HCT116 (cell line): Measurements from ENCODE around the gene PPARGC1A. TPM values are rescaled to one million over a fixed set of nuclear protein-coding genes. Genes with fewer than 3 reads are reported as not detected.

ENCODE experiments used
- ATAC-seq: fragments of 200-7000 bp; cut with Tn5 transposase; 2 replicates; pipeline ENCODE4 v1.9.1; 2020; ENCODE audit warnings: mild to moderate bottlenecking, moderate library complexity
- BruUV-seq: library from RNA; stranded (reverse); fragments of 400-500 nt; replicated peaks from 2 replicates; lab custom pipeline; 2021; lab: Mats Ljungman, UMichigan
- CTCF ChIA-PET: fragments of 300-600 bp; sonication (Branson Sonifier 250); formaldehyde crosslinking; loops from one replicate; lab custom pipeline; 2021; ENCODE audit warnings: antibody characterized with exemption; lab: Charles Lee
- POLR2A ChIA-PET: fragments of 300-600, 350-600 bp; sonication (Branson Sonifier 250); formaldehyde crosslinking; loops from one replicate; lab custom pipeline; 2021; ENCODE audit warnings: antibody characterized with exemption; lab: Charles Lee
- RAD21 ChIA-PET, 2 experiments: fragments of 300-600 bp; sonication (Branson Sonifier 250); formaldehyde crosslinking; loops; one replicate each; lab custom pipeline; 2023; ENCODE audit warnings: low total read pairs in 2 of 2; ENCODE audit not compliant: uncharacterized antibody in 2 of 2, unreplicated experiment in 2 of 2, low non-redundant PET in 1 of 2; lab: Charles Lee
- DNase-seq: peaks from one replicate; pipeline ENCODE4 v3.0.0-alpha.2; 2010; ENCODE audit warnings: low read depth, low spot score
- H2AFZ ChIP-seq: fragments of 200-600 bp; shearing (Covaris generic), sonication (generic); 2 replicates; pipeline ENCODE4 v1.6.1; 2017; ENCODE audit warnings: low read depth, mixed run types, mixed read lengths, antibody characterized with exemption, low read length; ENCODE audit not compliant: poor library complexity, severe bottlenecking
- H3K27ac ChIP-seq: 2 replicates; pipeline ENCODE4 v1.5.1; 2012; ENCODE audit warnings: low read depth, low read length
- H3K27me3 ChIP-seq: fragments of 200-600 bp; sonication (generic); 2 replicates; pipeline ENCODE4 v1.6.1; 2016; ENCODE audit warnings: mixed run types, low read length, mixed read lengths; ENCODE audit not compliant: insufficient read depth
- H3K36me3 ChIP-seq, 2 experiments: fragments of 200-500 bp in 1 of 2; fragments of 200-600 bp in 1 of 2; sonication (Bioruptor generic) in 1 of 2; sonication (generic) in 1 of 2; 2 replicates each; pipeline versions ENCODE4 v1.5.1 to v1.6.1; 2014 to 2016; ENCODE audit warnings: low read length in 2 of 2, inconsistent platforms in 1 of 2, mixed read lengths in 1 of 2, mixed run types in 1 of 2; ENCODE audit not compliant: insufficient read depth in 2 of 2, control insufficient read depth in 1 of 2
- H3K4me1 ChIP-seq, 2 experiments: fragments of 200-600 bp in 1 of 2; sonication (generic) in 1 of 2; 2 replicates each; pipeline versions ENCODE4 v1.5.1 to v1.6.1; 2012 to 2017; ENCODE audit warnings: low read length in 2 of 2, inconsistent platforms in 1 of 2, mild to moderate bottlenecking in 1 of 2, mixed read lengths in 1 of 2, mixed run types in 1 of 2, moderate library complexity in 1 of 2; ENCODE audit not compliant: insufficient read depth in 2 of 2, control insufficient read depth in 1 of 2
- H3K4me2 ChIP-seq: fragments of 200-600 bp; sonication (generic); 2 replicates; pipeline ENCODE4 v1.6.1; 2017; ENCODE audit warnings: mixed run types, low read length, mixed read lengths
- H3K4me3 ChIP-seq, 2 experiments: fragments of 200-600 bp in 1 of 2; sonication (generic) in 1 of 2; replicated peaks in 1 of 2; 2 replicates each; pipeline ENCODE4 v1.5.1; 2011 to 2016; ENCODE audit warnings: low read length in 2 of 2, control low read depth in 1 of 2, low read depth in 1 of 2, mild to moderate bottlenecking in 1 of 2, mixed read lengths in 1 of 2, mixed run types in 1 of 2
- H3K79me2 ChIP-seq: fragments of 200-600 bp; sonication (generic); 2 replicates; pipeline ENCODE4 v1.6.1; 2017; ENCODE audit warnings: mild to moderate bottlenecking, mixed run types, low read length, moderate library complexity, mixed read lengths; ENCODE audit not compliant: insufficient read depth
- H3K9ac ChIP-seq: fragments of 200-600 bp; sonication (generic); 2 replicates; pipeline ENCODE4 v1.6.1; 2016; ENCODE audit warnings: low read length, mixed read lengths
- H3K9me2 ChIP-seq: fragments of 200-600 bp; sonication (generic), shearing (Covaris generic); 2 replicates; pipeline ENCODE4 v1.6.1; 2017; ENCODE audit warnings: mixed run types, mild to moderate bottlenecking, moderate library complexity; ENCODE audit not compliant: insufficient read depth
- H3K9me3 ChIP-seq, 2 experiments: fragments of 200-500 bp in 1 of 2; fragments of 200-600 bp in 1 of 2; sonication (Bioruptor generic) in 1 of 2; sonication (generic) in 1 of 2; 2 replicates each; pipeline ENCODE4 v1.6.1; 2014 to 2017; ENCODE audit warnings: low read length in 2 of 2, mixed read lengths in 2 of 2, inconsistent platforms in 1 of 2, low read depth in 1 of 2, mild to moderate bottlenecking in 1 of 2, mixed run types in 1 of 2, moderate library complexity in 1 of 2; ENCODE audit not compliant: control insufficient read depth in 1 of 2, insufficient read depth in 1 of 2
- H4K20me1 ChIP-seq: fragments of 200-600 bp; sonication (generic), shearing (Covaris generic); 2 replicates; pipeline ENCODE4 v1.6.1; 2017; ENCODE audit warnings: mixed run types, mild to moderate bottlenecking, moderate library complexity; ENCODE audit not compliant: insufficient read depth
- CBX3 ChIP-seq: IDR thresholded peaks from 2 replicates; pipeline ENCODE4 v1.6.1; 2012; ENCODE audit warnings: low read depth
- ELF1 ChIP-seq: IDR thresholded peaks from 2 replicates; pipeline ENCODE4 v1.6.1; 2012; ENCODE audit warnings: low read depth, borderline replicate concordance
- EZH2phosphoT487 ChIP-seq: fragments of 200-600 bp; IDR thresholded peaks from 2 replicates; pipeline ENCODE4 v1.6.1; 2018; ENCODE audit warnings: antibody characterized with exemption, borderline replicate concordance
- POLR2AphosphoS5 ChIP-seq: IDR thresholded peaks from 2 replicates; pipeline ENCODE4 v1.6.1; 2011; ENCODE audit warnings: mild to moderate bottlenecking, low read depth, low read length, moderate library complexity
- TCF7L2 ChIP-seq: IDR thresholded peaks from 2 replicates; pipeline ENCODE4 v1.7.0; 2011; ENCODE audit warnings: borderline replicate concordance, inconsistent platforms; ENCODE audit not compliant: insufficient read depth, insufficient read length; ENCODE audit errors: extremely low read depth
- ZFX ChIP-seq: fragments of 450-650 bp; IDR thresholded peaks from 2 replicates; pipeline ENCODE4 v1.6.1; 2017
- intact Hi-C: fragments of 100-400 bp; cut with micrococcal nuclease; formaldehyde crosslinking; loops from 2 replicates; pipeline ENCODE4 v1.10.0; 2022
- total RNA-seq: library from RNA; stranded (reverse); gene quantifications from one replicate; pipeline ENCODE4 v1.2.1, GENCODE V29; 2021; ENCODE audit not compliant: unreplicated experiment

The PPARGC1A gene
- total RNA-seq, 1 experiment from 2014 or later = not detected

DNA sequence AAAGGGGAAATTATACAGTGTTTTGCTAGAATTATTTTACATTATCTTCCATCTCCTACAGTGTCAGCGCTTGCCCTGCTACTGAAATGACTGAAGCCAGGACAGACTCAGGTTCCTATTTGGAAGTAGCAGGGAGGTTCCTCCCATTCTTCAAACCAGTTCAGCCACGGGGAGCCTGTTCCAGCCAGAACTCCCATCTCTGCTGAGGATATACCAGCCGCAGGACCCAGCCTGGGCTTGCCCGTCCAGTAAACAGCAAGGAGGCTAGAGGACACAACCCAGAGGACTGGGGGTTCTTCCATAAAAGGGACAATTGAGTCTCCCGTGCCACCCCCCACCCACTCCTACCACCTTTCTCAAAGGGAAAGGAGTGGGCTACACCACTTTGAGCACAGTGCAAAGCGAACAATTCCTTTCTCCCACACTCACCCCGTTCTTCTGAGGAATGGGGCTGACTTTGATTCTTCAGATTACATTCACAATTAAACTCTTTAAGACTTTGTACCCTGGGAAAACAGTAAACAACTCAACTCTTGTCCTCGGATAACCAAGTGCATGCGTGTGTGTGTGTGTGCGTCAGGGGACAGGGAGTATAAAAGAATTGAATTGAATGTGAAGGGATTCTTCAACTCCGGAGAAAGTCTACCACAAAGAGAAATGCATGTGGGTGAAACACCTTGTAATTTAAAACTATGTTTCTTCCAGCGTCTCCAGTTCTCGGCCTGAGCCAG, 31.0 kb upstream of the PPARGC1A start:
- CTCF ChIA-PET = no interaction called here
- no peak overlapping the region for H3K9ac ChIP-seq
- intact Hi-C loops = no loop called here
- no peak overlapping the region for H3K27ac ChIP-seq
- H3K27me3 ChIP-seq = no peaks in the 10 kb centered on the region
- TF ChIP-seq CBX3 (no peak), EZH2phosphoT487 (no peak), POLR2AphosphoS5 (no peak), ZFX (no peak)
- H3K9me2 ChIP-seq = no peaks in the 10 kb centered on the region
- no TSS peak for BruUV-seq
- DNase-seq (no peak), ATAC-seq (no peak)
- POLR2A ChIA-PET = no interaction called here
- no peaks in the 10 kb centered on the region for H3K79me2 ChIP-seq
- no peaks in the 10 kb centered on the region; a peak in 1 of 4 replicates for H3K36me3 ChIP-seq
- H3K4me1 ChIP-seq = no peaks in the 10 kb centered on the region
- H2AFZ ChIP-seq = no peak overlapping the region
- no peaks in the 10 kb centered on the region for H4K20me1 ChIP-seq
- RAD21 ChIA-PET = no interaction called here
- no peak overlapping the region for H3K4me2 ChIP-seq
- no peak overlapping the region for H3K4me3 ChIP-seq
- peaks cover 0 to 4% of the 10 kb centered on the region in 2 experiments; a peak in 2 of 4 replicates for H3K9me3 ChIP-seq

DNA sequence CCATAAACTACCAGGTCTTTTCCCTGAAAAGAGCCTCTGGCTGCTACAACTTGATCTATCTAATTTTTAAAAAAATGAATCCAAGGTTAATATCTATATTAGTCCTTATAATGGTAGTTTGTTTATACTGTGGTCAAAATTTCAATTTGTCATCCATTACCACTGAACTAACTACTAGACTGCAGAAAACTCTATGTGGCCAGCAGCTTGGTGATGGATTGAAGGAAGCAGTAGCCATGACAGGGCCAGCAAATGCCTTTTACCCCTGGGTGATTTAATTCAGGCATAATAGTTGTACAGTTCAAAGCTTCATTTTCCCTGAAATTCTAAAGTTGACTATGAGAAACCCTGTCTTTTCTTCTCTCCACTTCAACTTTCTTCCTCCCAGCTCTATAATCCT, 30.4 kb upstream of the PPARGC1A start:
- no TSS peak for BruUV-seq
- CTCF ChIA-PET = no interaction called here
- no peak for TF ChIP-seq TCF7L2
- TF ChIP-seq ELF1 = no peak
- TF ChIP-seq POLR2AphosphoS5 = no peak
- Histone ChIP-seq H3K27ac (no peak overlapping the region), H3K4me2 (no peak overlapping the region), H3K27me3 (no peaks in the 10 kb centered on the region), H3K9ac (no peak overlapping the region), H3K9me2 (no peaks in the 10 kb centered on the region), H3K4me3 (no peak overlapping the region), H3K9me3 (peaks cover 0 to 4% of the 10 kb centered on the region in 2 experiments; a peak in 2 of 4 replicates), H3K79me2 (no peaks in the 10 kb centered on the region), H4K20me1 (no peaks in the 10 kb centered on the region), H3K36me3 (no peaks in the 10 kb centered on the region; a peak in 1 of 4 replicates), H2AFZ (no peak overlapping the region), H3K4me1 (no peaks in the 10 kb centered on the region)
- no peak for ATAC-seq
- intact Hi-C loops = no loop called here
- DNase-seq = no peak
- RAD21 ChIA-PET = no interaction called here
- POLR2A ChIA-PET = no interaction called here
